Neuronal stem cell (in vitro differentiated cells): ENCODE results near the gene SIN3B.

Experiments used
- DNase-seq: peaks from one replicate; pipeline ENCODE4 v3.0.0-alpha.2; 2013; ENCODE audit warnings: low spot score
- H2AFZ ChIP-seq: one replicate; pipeline ENCODE4 v1.6.1; 2013; ENCODE audit warnings: mild to moderate bottlenecking, low read length, inconsistent platforms
- H2AK5ac ChIP-seq: 2 replicates; pipeline ENCODE4 v1.6.1; 2013; ENCODE audit warnings: low read depth, mild to moderate bottlenecking, inconsistent platforms, low read length, moderate library complexity, mixed read lengths
- H2BK120ac ChIP-seq: 2 replicates; pipeline ENCODE4 v1.6.1; 2013; ENCODE audit warnings: low read depth, mild to moderate bottlenecking, inconsistent platforms, low read length, moderate library complexity, mixed read lengths
- H2BK12ac ChIP-seq: one replicate; pipeline ENCODE4 v1.6.1; 2013; ENCODE audit warnings: low read length, inconsistent platforms
- H2BK15ac ChIP-seq: 2 replicates; pipeline ENCODE4 v1.6.1; 2013; ENCODE audit warnings: mild to moderate bottlenecking, low read length, inconsistent platforms, mixed read lengths
- H2BK5ac ChIP-seq: one replicate; pipeline ENCODE4 v1.6.1; 2013; ENCODE audit warnings: inconsistent platforms, mild to moderate bottlenecking, low read length, moderate library complexity
- H3K14ac ChIP-seq: one replicate; pipeline ENCODE4 v1.6.1; 2013; ENCODE audit warnings: low read length, inconsistent platforms
- H3K18ac ChIP-seq: 2 replicates; pipeline ENCODE4 v1.6.1; 2013; ENCODE audit warnings: low read length, inconsistent platforms
- H3K23ac ChIP-seq: 2 replicates; pipeline ENCODE4 v1.6.1; 2013; ENCODE audit warnings: low read depth, mild to moderate bottlenecking, mixed read lengths, low read length, inconsistent platforms; ENCODE audit not compliant: poor library complexity
- H3K27ac ChIP-seq: replicated peaks from 3 replicates; pipeline ENCODE4 v1.5.1; 2013; ENCODE audit warnings: low read length, inconsistent platforms
- H3K27me3 ChIP-seq, 3 experiments: 2 replicates each; pipeline ENCODE4 v1.6.1; 2013; ENCODE audit warnings: low read length in 3 of 3, mild to moderate bottlenecking in 2 of 3, inconsistent platforms in 1 of 3, low read depth in 1 of 3, mixed read lengths in 1 of 3, moderate library complexity in 1 of 3; ENCODE audit not compliant: control insufficient read depth in 3 of 3, insufficient read depth in 3 of 3
- H3K36me3 ChIP-seq, 2 donors: replicated peaks in 1 of 2; 2 replicates each; pipeline ENCODE4 v1.6.1; 2013; ENCODE audit warnings: low read length in 2 of 2; ENCODE audit not compliant: control insufficient read depth in 2 of 2, insufficient read depth in 2 of 2
- H3K4ac ChIP-seq: 2 replicates; pipeline ENCODE4 v1.6.1; 2013; ENCODE audit warnings: inconsistent platforms, mild to moderate bottlenecking, low read length, moderate library complexity
- H3K4me1 ChIP-seq, 2 donors: 1 replicate in 1 of 2; 2 replicates in 1 of 2; pipeline ENCODE4 v1.6.1; 2013; ENCODE audit warnings: low read length in 2 of 2, low read depth in 1 of 2; ENCODE audit not compliant: control insufficient read depth in 2 of 2, insufficient read depth in 1 of 2
- H3K4me2 ChIP-seq: one replicate; pipeline ENCODE4 v1.6.1; 2013; ENCODE audit warnings: mild to moderate bottlenecking, low read length, inconsistent platforms; ENCODE audit not compliant: insufficient read depth, poor library complexity, severe bottlenecking
- H3K4me3 ChIP-seq, 2 donors: 2 replicates each; pipeline ENCODE4 v1.5.1; 2013; ENCODE audit warnings: low read length in 2 of 2, mild to moderate bottlenecking in 2 of 2, inconsistent platforms in 1 of 2, moderate library complexity in 1 of 2
- H3K79me1 ChIP-seq: one replicate; pipeline ENCODE4 v1.6.1; 2013; ENCODE audit warnings: low read depth, mild to moderate bottlenecking, inconsistent platforms, low read length, moderate library complexity
- H3K9ac ChIP-seq: one replicate; pipeline ENCODE4 v1.6.1; 2013; ENCODE audit warnings: mild to moderate bottlenecking, low read depth, low read length, inconsistent platforms; ENCODE audit not compliant: poor library complexity
- H3K9me3 ChIP-seq, 2 donors: replicated peaks in 1 of 2; 2 replicates each; pipeline versions ENCODE3 to v1.6.1; 2013; ENCODE audit warnings: low read length in 2 of 2, mild to moderate bottlenecking in 2 of 2, inconsistent platforms in 1 of 2, low read depth in 1 of 2, mixed read lengths in 1 of 2, moderate library complexity in 1 of 2; ENCODE audit not compliant: control insufficient read depth in 2 of 2, insufficient read depth in 1 of 2
- H4K8ac ChIP-seq: one replicate; pipeline ENCODE4 v1.6.1; 2013; ENCODE audit warnings: low read depth, mild to moderate bottlenecking, inconsistent platforms, low read length, moderate library complexity
- H4K91ac ChIP-seq: one replicate; pipeline ENCODE4 v1.6.1; 2013; ENCODE audit warnings: low read length, low read depth, mild to moderate bottlenecking, inconsistent platforms; ENCODE audit not compliant: poor library complexity
- WGBS, 2 donors: extraction: QIAGEN DNeasy Blood & Tissue Kit; methylation state at CpG; one replicate each; pipeline ENCODE4 v1.1.7; 2013; ENCODE audit warnings: missing lambda C conversion rate in 2 of 2, mixed read lengths in 1 of 2; ENCODE audit not compliant: insufficient read length in 2 of 2, insufficient replicate concordance in 1 of 2; ENCODE audit errors: extremely low coverage in 2 of 2; 5-methylcytosine and 5-hydroxymethylcytosine counted together

SIN3B gene

GRCh38 chr19:16885166-16885565, 56.0 kb downstream of the SIN3B start:
- Histone ChIP-seq H3K36me3 (peaks cover 3 to 5% of the 10 kb centered on the region in 2 donors), H3K9ac (no peak overlapping the region), H3K79me1 (no peaks in the 10 kb centered on the region), H3K18ac (no peak overlapping the region), H3K9me3 (peaks cover 21 to 27% of the 10 kb centered on the region in 2 donors), H3K27ac (no peak overlapping the region), H3K4me1 (peaks cover 0 to 4% of the 10 kb centered on the region in 2 donors), H2BK5ac (no peak overlapping the region), H2BK12ac (no peak overlapping the region), H3K4me3 (no peak overlapping the region), H3K4ac (no peak overlapping the region), H2BK15ac (no peak overlapping the region), H4K8ac (no peak overlapping the region), H3K14ac (no peak overlapping the region), H3K27me3 (no peaks in the 10 kb centered on the region), H2AFZ (no peak overlapping the region), H3K23ac (no peak overlapping the region), H3K4me2 (no peak overlapping the region), H4K91ac (no peak overlapping the region), H2AK5ac (no peak overlapping the region), H2BK120ac (no peak overlapping the region)
- no peak for DNase-seq
- no CpG with 5 or more reads among the region's 5 CpGs for WGBS, 2 donors

GRCh38 chr19:16886305-16886880, 57.2 kb downstream of the SIN3B start:
- Histone ChIP-seq H3K36me3 (no peaks in the 10 kb centered on the region), H4K8ac (no peak overlapping the region), H3K23ac (no peak overlapping the region), H2BK5ac (peak overlapping the region; percentile 78), H3K4me3 (no peak overlapping the region), H2BK120ac (no peak overlapping the region), H2AK5ac (no peak overlapping the region), H3K18ac (no peak overlapping the region), H3K4me2 (no peak overlapping the region), H3K4ac (no peak overlapping the region), H2BK12ac (no peak overlapping the region), H3K79me1 (no peaks in the 10 kb centered on the region), H2AFZ (peak overlapping the region; percentile 61), H3K9me3 (peaks cover 11 to 19% of the 10 kb centered on the region in 2 donors), H3K4me1 (peaks cover 0 to 6% of the 10 kb centered on the region in 2 donors), H3K14ac (no peak overlapping the region), H3K9ac (no peak overlapping the region), H4K91ac (no peak overlapping the region), H3K27me3 (no peaks in the 10 kb centered on the region), H3K27ac (no peak overlapping the region), H2BK15ac (no peak overlapping the region)
- no CpG with 5 or more reads among the region's 20 CpGs for WGBS, 2 donors
- DNase-seq = no peak

- peak overlapping the region; percentile 50 for H3K9ac ChIP-seq
- H3K36me3 ChIP-seq = no peaks in the 10 kb centered on the region
- H2BK120ac ChIP-seq = no peak overlapping the region
- peak overlapping the region; percentile 74 for H2AFZ ChIP-seq
- H3K4me3 ChIP-seq = no peak overlapping the region
- no peak overlapping the region for H3K27ac ChIP-seq
- H3K79me1 ChIP-seq = no peaks in the 10 kb centered on the region
- H2BK15ac ChIP-seq = no peak overlapping the region
- WGBS, 2 donors = no CpG with 5 or more reads among the region's 17 CpGs
- DNase-seq = no peak
- H2BK5ac ChIP-seq = no peak overlapping the region
- H3K23ac ChIP-seq = peak overlapping the region; percentile 73
- H3K9me3 ChIP-seq = peaks cover 4 to 7% of the 10 kb centered on the region in 2 donors
- no peak overlapping the region for H3K4me2 ChIP-seq
- peaks cover 0 to 6% of the 10 kb centered on the region in 2 donors for H3K4me1 ChIP-seq
- peak overlapping the region; percentile 5 for H2AK5ac ChIP-seq
- H4K91ac ChIP-seq = no peak overlapping the region
- H3K4ac ChIP-seq = no peak overlapping the region
- H3K14ac ChIP-seq = no peak overlapping the region
- peak overlapping the region; percentile 95 for H3K18ac ChIP-seq
- no peak overlapping the region for H4K8ac ChIP-seq
- no peak overlapping the region for H2BK12ac ChIP-seq
- peaks cover 0 to 3% (median 0%) of the 10 kb centered on the region in 3 experiments for H3K27me3 ChIP-seq
Observed at GRCh38 chr19:16887353-16888265, 58.4 kb downstream of the SIN3B start.
